ENCODE results near the gene BHMT.

- TF ChIP-seq BRCA1 (IDR thresholded peaks at IDR 0.05; ENCODE audit: low read depth, low read length) = no peak
- TF ChIP-seq IRF3 (IDR thresholded peaks at IDR 0.05) = no peak
- no peak for TF ChIP-seq REST (IDR thresholded peaks at IDR 0.05; ENCODE audit: low read depth, low read length)
- no peak for TF ChIP-seq HDGF (IDR thresholded peaks at IDR 0.05)
- no peak for TF ChIP-seq TAF1 (IDR thresholded peaks at IDR 0.05; ENCODE audit: borderline replicate concordance, low read depth, low read length)
- no peak for TF ChIP-seq ATF2 (IDR thresholded peaks at IDR 0.05; ENCODE audit: low read length)
- no peak for TF ChIP-seq NFYB (IDR thresholded peaks at IDR 0.05; ENCODE audit: insufficient read depth, low read depth, low read length)
- no peak for TF ChIP-seq EP300 (IDR thresholded peaks at IDR 0.05; ENCODE audit: borderline replicate concordance in 1 of 2, control insufficient read depth in 1 of 2, low read depth in 2 of 2, low read length in 2 of 2)
- no peak for TF ChIP-seq RCOR1 (conservative IDR thresholded peaks at IDR 0.05; ENCODE audit: low read depth, low read length)
- no peak for TF ChIP-seq EZH2 (IDR thresholded peaks at IDR 0.05; ENCODE audit: borderline replicate concordance, control insufficient read depth, low read depth, low read length)
- no peak for TF ChIP-seq PAX5 (IDR thresholded peaks at IDR 0.05; ENCODE audit: borderline replicate concordance, low read depth, low read length)
- TF ChIP-seq HDAC2 (IDR thresholded peaks at IDR 0.05) = no peak
These were observed 35.8 kb upstream of the BHMT start for GRCh38 chr5:79075646-79076426.

All from GM12878 (cell line).